SH-SY5Y (cell line): ENCODE results near the gene DIP2C.

Experiments used
- GATA2 ChIP-seq: IDR thresholded peaks from 2 replicates; pipeline ENCODE4 v1.6.1; 2011; ENCODE audit warnings: mild to moderate bottlenecking, low read depth, low read length
- GATA3 ChIP-seq: IDR thresholded peaks from 2 replicates; pipeline ENCODE4 v1.6.1; 2011; ENCODE audit warnings: low read depth, mild to moderate bottlenecking, low read length, moderate library complexity

DNA sequence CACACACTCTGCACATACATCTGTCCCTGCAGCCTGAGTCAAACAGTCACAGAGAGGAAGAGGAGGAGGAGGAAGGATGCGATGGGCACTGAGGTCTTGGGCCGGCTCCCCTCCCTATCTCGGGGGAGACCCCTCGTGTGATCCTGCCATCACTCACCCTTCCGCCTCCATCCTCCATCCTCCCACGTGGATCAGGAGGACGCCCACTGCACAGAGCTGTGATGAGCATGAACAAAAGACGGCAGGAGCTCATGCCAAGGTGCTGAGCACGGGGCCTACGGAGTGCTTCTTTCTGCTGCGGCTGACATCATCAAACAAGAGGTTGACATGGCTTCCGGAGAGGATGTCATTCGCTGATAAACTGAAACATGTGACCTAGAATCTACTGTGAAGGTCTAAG, 68.0 kb downstream of the DIP2C start:
- TF ChIP-seq GATA2 = no peak
- TF ChIP-seq GATA3 = no peak
